Osteocyte (in vitro differentiated cells): ENCODE data around the gene GPR157. TPM values are rescaled to one million over a fixed set of nuclear protein-coding genes. Genes with fewer than 3 reads are reported as not detected.
"Not testable (repeated sequence)": the region's sequence is repeated elsewhere in the genome, so short reads cannot be mapped to it uniquely, and the experiment has no call there.

Experiments
- DNase-seq: peaks from one replicate; pipeline ENCODE4 v3.0.0; 2021; ENCODE audit warnings: mixed read lengths; ENCODE audit not compliant: unreplicated experiment; ENCODE audit errors: extremely low spot score
- H3K27ac Mint-ChIP-seq: one replicate; pipeline ENCODE4 v1.8.0; 2021; ENCODE audit warnings: mild to moderate bottlenecking, mixed read lengths; ENCODE audit not compliant: unreplicated experiment
- H3K27me3 Mint-ChIP-seq: one replicate; pipeline ENCODE4 v1.8.0; 2021; ENCODE audit warnings: mixed read lengths; ENCODE audit not compliant: unreplicated experiment
- H3K36me3 Mint-ChIP-seq: one replicate; pipeline ENCODE4 v1.8.0; 2021; ENCODE audit warnings: mixed read lengths; ENCODE audit not compliant: unreplicated experiment
- H3K4me1 Mint-ChIP-seq: one replicate; pipeline ENCODE4 v1.8.0; 2021; ENCODE audit warnings: mixed read lengths; ENCODE audit not compliant: unreplicated experiment
- H3K4me3 Mint-ChIP-seq: one replicate; pipeline ENCODE4 v1.8.0; 2021; ENCODE audit warnings: mild to moderate bottlenecking, moderate library complexity, mixed read lengths; ENCODE audit not compliant: unreplicated experiment
- H3K9me3 Mint-ChIP-seq: one replicate; pipeline ENCODE4 v1.8.0; 2021; ENCODE audit warnings: mixed read lengths; ENCODE audit not compliant: unreplicated experiment
- total RNA-seq: library from RNA; stranded (reverse); gene quantifications from 2 replicates; pipeline ENCODE4 v1.2.1, GENCODE V29; 2021
- TF ChIP-seq, protein P1 (sequence below): fragments of 200-600 bp; sonication (generic); IDR thresholded peaks from 2 replicates; pipeline ENCODE4 v1.5.0; 2021; ENCODE audit warnings: antibody characterized with exemption, mild to moderate bottlenecking, moderate library complexity

The GPR157 gene
- total RNA-seq, 1 donor from 2014 or later = 4.1 TPM

DNA sequence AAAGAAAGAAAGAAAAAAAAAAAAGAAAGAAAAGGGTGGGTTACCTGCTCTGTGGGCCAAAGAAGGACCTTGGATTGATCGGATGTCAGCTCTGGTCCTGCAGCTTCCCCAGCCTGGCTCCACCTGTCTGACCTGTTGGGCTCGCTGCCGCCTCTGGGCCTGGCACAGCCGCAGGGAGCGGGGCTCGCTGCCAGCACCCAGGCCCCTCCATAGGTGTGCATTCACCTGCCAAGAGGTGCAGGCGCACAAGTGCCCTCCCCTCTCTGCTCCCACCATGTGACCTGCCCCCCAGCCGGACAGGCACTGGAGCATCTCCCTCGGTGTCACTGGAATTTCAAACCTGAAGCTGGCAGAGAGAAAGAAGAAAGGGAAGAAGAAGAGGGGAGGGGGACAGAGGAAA lies 33.1 kb upstream of the GPR157 start:
- no peak overlapping the region for H3K4me3 Mint-ChIP-seq
- no peak overlapping the region for H3K27ac Mint-ChIP-seq
- TF ChIP-seq, protein P1, sequence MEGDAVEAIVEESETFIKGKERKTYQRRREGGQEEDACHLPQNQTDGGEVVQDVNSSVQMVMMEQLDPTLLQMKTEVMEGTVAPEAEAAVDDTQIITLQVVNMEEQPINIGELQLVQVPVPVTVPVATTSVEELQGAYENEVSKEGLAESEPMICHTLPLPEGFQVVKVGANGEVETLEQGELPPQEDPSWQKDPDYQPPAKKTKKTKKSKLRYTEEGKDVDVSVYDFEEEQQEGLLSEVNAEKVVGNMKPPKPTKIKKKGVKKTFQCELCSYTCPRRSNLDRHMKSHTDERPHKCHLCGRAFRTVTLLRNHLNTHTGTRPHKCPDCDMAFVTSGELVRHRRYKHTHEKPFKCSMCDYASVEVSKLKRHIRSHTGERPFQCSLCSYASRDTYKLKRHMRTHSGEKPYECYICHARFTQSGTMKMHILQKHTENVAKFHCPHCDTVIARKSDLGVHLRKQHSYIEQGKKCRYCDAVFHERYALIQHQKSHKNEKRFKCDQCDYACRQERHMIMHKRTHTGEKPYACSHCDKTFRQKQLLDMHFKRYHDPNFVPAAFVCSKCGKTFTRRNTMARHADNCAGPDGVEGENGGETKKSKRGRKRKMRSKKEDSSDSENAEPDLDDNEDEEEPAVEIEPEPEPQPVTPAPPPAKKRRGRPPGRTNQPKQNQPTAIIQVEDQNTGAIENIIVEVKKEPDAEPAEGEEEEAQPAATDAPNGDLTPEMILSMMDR = no peak
- peaks cover 26% of the 10 kb centered on the region for H3K4me1 Mint-ChIP-seq
- H3K27me3 Mint-ChIP-seq = no peaks in the 10 kb centered on the region
- no peak for DNase-seq
- no peaks in the 10 kb centered on the region for H3K9me3 Mint-ChIP-seq
- peaks cover 3% of the 10 kb centered on the region for H3K36me3 Mint-ChIP-seq

DNA sequence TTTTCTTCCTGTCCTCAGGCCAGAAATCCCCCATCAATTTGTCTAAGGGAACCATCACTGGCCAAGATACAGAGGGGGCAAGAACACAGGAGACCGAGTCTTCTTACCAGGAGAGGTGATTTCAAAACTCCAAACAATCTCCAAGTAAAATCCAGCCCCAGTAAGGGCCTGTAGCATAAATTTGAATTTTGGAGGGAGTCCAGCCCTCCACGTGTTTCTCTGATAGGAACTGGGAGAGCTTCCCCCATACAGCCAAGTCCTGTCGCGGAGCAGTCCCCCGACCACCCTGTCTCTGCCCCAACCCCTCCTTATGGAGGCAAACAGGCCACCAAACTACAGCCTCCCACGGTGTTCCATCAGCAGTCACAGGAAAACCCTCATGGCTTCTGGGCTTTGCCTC lies 32.4 kb upstream of the GPR157 start:
- Mint-ChIP-seq H3K27ac (no peak overlapping the region), H3K4me3 (no peak overlapping the region), H3K27me3 (no peaks in the 10 kb centered on the region), H3K9me3 (no peaks in the 10 kb centered on the region), H3K4me1 (peaks cover 22% of the 10 kb centered on the region), H3K36me3 (peaks cover 3% of the 10 kb centered on the region)
- DNase-seq = no peak
- TF ChIP-seq, protein P1 = no peak

DNA sequence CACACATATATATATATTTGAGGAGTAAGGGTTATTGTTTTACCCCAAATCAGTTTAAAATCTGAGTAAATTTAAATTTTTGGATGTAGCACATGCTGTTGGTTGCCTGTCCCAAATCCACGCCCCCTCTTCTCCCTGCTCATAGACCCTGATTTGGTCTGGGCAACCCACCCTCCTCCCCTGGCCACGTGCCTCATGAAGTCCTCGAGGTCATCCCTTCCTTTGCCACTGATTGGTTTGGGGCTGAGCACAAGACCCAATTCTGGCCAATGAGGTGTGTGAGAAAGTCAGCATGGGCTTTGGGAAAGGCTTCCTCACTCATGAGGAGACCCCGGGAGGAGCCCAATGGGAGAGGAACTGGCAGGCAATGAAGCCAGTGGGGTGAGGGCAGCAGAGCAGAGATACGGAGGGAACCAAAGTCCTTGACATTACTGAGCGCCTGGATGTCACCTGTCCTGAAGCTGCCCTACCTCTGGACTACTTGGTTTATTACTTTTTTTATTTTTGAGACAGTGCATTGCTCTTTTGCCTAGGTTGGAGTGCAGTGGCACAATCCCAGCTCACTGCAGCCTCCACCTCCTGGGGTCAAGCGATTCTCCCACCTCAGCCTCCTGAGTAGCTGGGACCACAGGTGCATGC lies 31.3 kb upstream of the GPR157 start:
- Mint-ChIP-seq H3K27me3 (no peaks in the 10 kb centered on the region), H3K27ac (no peak overlapping the region), H3K9me3 (no peaks in the 10 kb centered on the region), H3K36me3 (peaks cover 3% of the 10 kb centered on the region), H3K4me3 (no peak overlapping the region), H3K4me1 (peaks cover 18% of the 10 kb centered on the region)
- TF ChIP-seq, protein P1 = no peak
- no peak for DNase-seq

DNA sequence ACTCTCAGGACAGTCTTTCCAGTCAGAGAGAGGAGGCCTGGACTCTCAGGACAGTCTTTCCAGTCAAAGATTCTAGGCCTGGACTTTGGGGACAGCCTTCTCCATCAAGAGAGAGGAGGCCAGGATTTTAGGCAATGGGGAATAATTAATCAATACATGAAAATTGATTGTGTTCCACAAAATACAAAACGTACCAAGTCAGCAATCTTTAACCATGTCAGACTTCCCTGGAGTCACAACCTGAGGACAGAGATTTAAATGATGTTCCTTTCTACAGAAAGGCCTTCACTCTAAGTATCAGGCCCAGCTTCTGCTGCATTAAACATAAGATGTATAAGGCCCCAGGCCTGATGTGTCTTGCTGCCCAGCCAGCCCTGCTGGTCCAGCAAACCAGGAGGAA lies 27.0 kb upstream of the GPR157 start:
- Mint-ChIP-seq H3K27me3 (no peaks in the 10 kb centered on the region), H3K27ac (no peak overlapping the region), H3K9me3 (no peaks in the 10 kb centered on the region), H3K4me3 (no peak overlapping the region), H3K4me1 (no peaks in the 10 kb centered on the region), H3K36me3 (peaks cover 9% of the 10 kb centered on the region)
- TF ChIP-seq, protein P1 = no peak
- no peak for DNase-seq

DNA sequence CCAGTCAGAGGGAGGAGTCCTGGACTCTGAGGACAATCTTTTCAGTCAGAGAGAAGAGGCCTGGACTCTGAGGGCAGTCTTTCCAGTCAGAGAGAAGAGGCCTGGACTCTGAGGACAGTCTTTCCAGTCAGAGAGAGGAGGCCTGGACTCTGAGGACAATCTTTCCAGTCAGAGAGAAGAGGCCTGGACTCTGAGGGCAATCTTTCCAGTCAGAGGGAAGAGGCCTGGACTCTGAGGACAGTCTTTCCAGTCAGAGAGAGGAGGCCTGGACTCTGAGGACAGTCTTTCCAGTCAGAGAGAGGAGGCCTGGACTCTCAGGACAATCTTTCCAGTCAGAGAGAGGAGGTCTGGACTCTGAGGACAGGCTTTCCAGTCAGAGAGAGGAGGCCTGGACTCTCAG lies 26.5 kb upstream of the GPR157 start:
- H3K9me3 Mint-ChIP-seq, H3K27me3 Mint-ChIP-seq, H3K27ac Mint-ChIP-seq: not testable (repeated sequence)

DNA sequence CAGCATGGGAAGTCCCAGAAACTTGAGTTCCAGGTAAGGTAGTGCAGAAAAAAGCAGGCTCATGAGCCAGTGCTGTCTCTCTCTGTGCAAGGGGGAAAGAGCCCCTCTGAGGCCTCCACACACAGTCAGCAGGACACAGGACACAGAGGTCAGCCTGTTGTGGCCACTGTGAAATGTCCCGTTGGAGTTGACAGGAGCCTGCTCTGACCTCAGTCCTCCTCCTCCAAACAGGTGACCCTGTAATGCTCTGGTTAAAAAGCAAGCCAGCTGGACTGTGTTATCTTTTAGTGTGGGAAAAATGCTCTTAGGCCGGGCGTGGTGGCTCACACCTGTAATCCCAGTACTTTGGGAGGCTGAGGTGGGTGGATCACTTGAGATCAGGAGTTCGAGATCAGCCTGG lies 24.2 kb upstream of the GPR157 start:
- TF ChIP-seq, protein P1 = no peak
- Mint-ChIP-seq H3K27me3 (no peaks in the 10 kb centered on the region), H3K9me3 (no peaks in the 10 kb centered on the region), H3K4me3 (no peak overlapping the region), H3K27ac (no peak overlapping the region), H3K4me1 (peaks cover 4% of the 10 kb centered on the region), H3K36me3 (peaks cover 12% of the 10 kb centered on the region)
- no peak for DNase-seq

More for the DNA sequence above, 26.5 kb upstream of the GPR157 start:
- not testable (repeated sequence) for H3K4me1 Mint-ChIP-seq, H3K4me3 Mint-ChIP-seq, H3K36me3 Mint-ChIP-seq, DNase-seq
